ENCODE measurements around the gene SPATA9.

DNA sequence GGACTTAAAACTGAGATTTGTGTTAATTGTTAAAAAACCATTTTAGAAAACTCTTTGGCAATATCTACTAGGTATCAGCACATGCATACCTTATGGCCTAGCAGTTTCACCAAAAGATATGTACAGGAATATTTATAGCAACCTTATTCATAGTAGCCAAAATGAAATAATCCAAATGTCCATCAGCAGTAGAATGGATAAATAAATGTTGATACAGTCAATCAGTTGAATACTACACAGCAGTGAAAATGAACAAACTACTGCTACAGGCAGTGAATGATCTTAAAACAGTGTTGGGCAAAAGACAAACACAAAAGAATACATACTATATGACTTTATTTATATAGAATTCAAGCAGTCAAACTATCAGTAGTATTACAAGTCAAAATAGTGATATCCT is 19.8 kb downstream of the SPATA9 start:
- TF ChIP-seq, protein P1, sequence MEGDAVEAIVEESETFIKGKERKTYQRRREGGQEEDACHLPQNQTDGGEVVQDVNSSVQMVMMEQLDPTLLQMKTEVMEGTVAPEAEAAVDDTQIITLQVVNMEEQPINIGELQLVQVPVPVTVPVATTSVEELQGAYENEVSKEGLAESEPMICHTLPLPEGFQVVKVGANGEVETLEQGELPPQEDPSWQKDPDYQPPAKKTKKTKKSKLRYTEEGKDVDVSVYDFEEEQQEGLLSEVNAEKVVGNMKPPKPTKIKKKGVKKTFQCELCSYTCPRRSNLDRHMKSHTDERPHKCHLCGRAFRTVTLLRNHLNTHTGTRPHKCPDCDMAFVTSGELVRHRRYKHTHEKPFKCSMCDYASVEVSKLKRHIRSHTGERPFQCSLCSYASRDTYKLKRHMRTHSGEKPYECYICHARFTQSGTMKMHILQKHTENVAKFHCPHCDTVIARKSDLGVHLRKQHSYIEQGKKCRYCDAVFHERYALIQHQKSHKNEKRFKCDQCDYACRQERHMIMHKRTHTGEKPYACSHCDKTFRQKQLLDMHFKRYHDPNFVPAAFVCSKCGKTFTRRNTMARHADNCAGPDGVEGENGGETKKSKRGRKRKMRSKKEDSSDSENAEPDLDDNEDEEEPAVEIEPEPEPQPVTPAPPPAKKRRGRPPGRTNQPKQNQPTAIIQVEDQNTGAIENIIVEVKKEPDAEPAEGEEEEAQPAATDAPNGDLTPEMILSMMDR (conservative IDR thresholded peaks at IDR 0.05; ENCODE audit: low read length): no peak
- no peak for TF ChIP-seq EZH2phosphoT487 (IDR thresholded peaks at IDR 0.05; ENCODE audit: borderline replicate concordance, low read depth, low read length)
